Astrocyte (in vitro differentiated cells and primary cell): Measurements from ENCODE around the gene KRT6A. TPM values are rescaled to one million over a fixed set of nuclear protein-coding genes. Genes with fewer than 3 reads are reported as not detected.

Experiments used
- DNase-seq: peaks from one replicate; pipeline ENCODE4 v3.0.0-alpha.2; 2010; ENCODE audit warnings: low read depth
- FAIRE-seq: peaks from 2 replicates; lab custom pipeline; 2011; peaks lifted over from hg19 to GRCh38; lab: Jason Lieb, UNC
- H2AFZ ChIP-seq: 2 replicates; pipeline ENCODE4 v1.6.0; 2012; ENCODE audit warnings: low read depth, low read length, inconsistent platforms
- H3K27ac ChIP-seq: 2 replicates; pipeline ENCODE4 v1.5.1; 2011; ENCODE audit warnings: low read depth, low read length, inconsistent platforms
- H3K27me3 ChIP-seq: 2 replicates; pipeline ENCODE4 v1.6.0; 2011; ENCODE audit warnings: low read length, inconsistent platforms; ENCODE audit not compliant: insufficient read depth
- H3K36me3 ChIP-seq: 2 replicates; pipeline ENCODE4 v1.5.1; 2011; ENCODE audit warnings: low read length, inconsistent platforms; ENCODE audit not compliant: insufficient read depth
- H3K4me1 ChIP-seq: 2 replicates; pipeline ENCODE4 v1.5.1; 2011; ENCODE audit warnings: low read length, inconsistent platforms; ENCODE audit not compliant: insufficient read depth
- H3K4me2 ChIP-seq: 2 replicates; pipeline ENCODE4 v1.6.0; 2012; ENCODE audit warnings: low read length, inconsistent platforms
- H3K4me3 ChIP-seq: 2 replicates; pipeline ENCODE4 v1.5.1; 2011; ENCODE audit warnings: low read depth, mild to moderate bottlenecking, low read length, inconsistent platforms; ENCODE audit not compliant: insufficient read depth
- H3K79me2 ChIP-seq: 2 replicates; pipeline ENCODE4 v1.6.0; 2012; ENCODE audit warnings: mild to moderate bottlenecking, low read length, inconsistent platforms; ENCODE audit not compliant: insufficient read depth
- H3K9ac ChIP-seq: 2 replicates; pipeline ENCODE4 v1.6.0; 2012; ENCODE audit warnings: mild to moderate bottlenecking, low read length, inconsistent platforms
- H3K9me3 ChIP-seq: 2 replicates; pipeline ENCODE4 v1.5.1; 2012; ENCODE audit warnings: low read depth, mild to moderate bottlenecking, low read length, inconsistent platforms; ENCODE audit not compliant: insufficient read depth
- H4K20me1 ChIP-seq: 2 replicates; pipeline ENCODE4 v1.6.0; 2012; ENCODE audit warnings: low read length, inconsistent platforms; ENCODE audit not compliant: insufficient read depth
- H3K27ac Mint-ChIP-seq: one replicate; pipeline ENCODE4 v1.8.0; 2021; ENCODE audit warnings: mild to moderate bottlenecking, mixed read lengths; ENCODE audit not compliant: unreplicated experiment
- H3K27me3 Mint-ChIP-seq: one replicate; pipeline ENCODE4 v1.8.0; 2021; ENCODE audit warnings: low read depth, mixed read lengths; ENCODE audit not compliant: unreplicated experiment
- H3K36me3 Mint-ChIP-seq: one replicate; pipeline ENCODE4 v1.8.0; 2021; ENCODE audit warnings: low read depth, mixed read lengths; ENCODE audit not compliant: unreplicated experiment
- H3K4me1 Mint-ChIP-seq: one replicate; pipeline ENCODE4 v1.8.0; 2021; ENCODE audit warnings: low read depth, mixed read lengths; ENCODE audit not compliant: unreplicated experiment
- H3K4me3 Mint-ChIP-seq: one replicate; pipeline ENCODE4 v1.8.0; 2021; ENCODE audit warnings: mild to moderate bottlenecking, moderate library complexity, mixed read lengths; ENCODE audit not compliant: unreplicated experiment
- H3K9me3 Mint-ChIP-seq: one replicate; pipeline ENCODE4 v1.8.0; 2021; ENCODE audit warnings: mild to moderate bottlenecking, mixed read lengths; ENCODE audit not compliant: unreplicated experiment
- CTCF ChIP-seq: IDR thresholded peaks from 2 replicates; pipeline ENCODE4 v1.5.1; 2011; ENCODE audit warnings: low read depth, mild to moderate bottlenecking, inconsistent platforms, low read length, moderate library complexity; ENCODE audit not compliant: insufficient read depth
- EZH2 ChIP-seq: IDR thresholded peaks from 2 replicates; pipeline ENCODE4 v1.6.1; 2012; ENCODE audit warnings: mild to moderate bottlenecking, low read length, inconsistent platforms; ENCODE audit not compliant: insufficient read depth
- total RNA-seq: library from RNA; stranded (reverse); gene quantifications from 2 replicates; pipeline ENCODE4 v1.2.1, GENCODE V29; 2021

KRT6A gene
- total RNA-seq, 1 donor from 2014 or later = 0.95 TPM

- H3K27ac Mint-ChIP-seq = no peak overlapping the region
- no peak for FAIRE-seq
- Histone ChIP-seq H3K9ac (no peak overlapping the region), H3K4me2 (no peak overlapping the region), H3K4me3 (no peak overlapping the region), H3K4me1 (peaks cover 2% of the 10 kb centered on the region), H3K27ac (no peak overlapping the region), H3K9me3 (no peaks in the 10 kb centered on the region), H3K79me2 (no peaks in the 10 kb centered on the region), H2AFZ (no peak overlapping the region), H3K27me3 (no peaks in the 10 kb centered on the region), H3K36me3 (no peaks in the 10 kb centered on the region), H4K20me1 (no peaks in the 10 kb centered on the region)
- no peak overlapping the region for H3K4me3 Mint-ChIP-seq
- peaks cover 14% of the 10 kb centered on the region for H3K4me1 Mint-ChIP-seq
- no peak for DNase-seq
- H3K36me3 Mint-ChIP-seq = no peaks in the 10 kb centered on the region
- H3K9me3 Mint-ChIP-seq = no peaks in the 10 kb centered on the region
- no peak for TF ChIP-seq EZH2
- TF ChIP-seq CTCF = no peak
- H3K27me3 Mint-ChIP-seq = no peaks in the 10 kb centered on the region
These were observed 15.2 kb upstream of the KRT6A start for GRCh38 chr12:52508211-52508610.

GRCh38 chr12:52506858-52507715 lies 14.0 kb upstream of the KRT6A start:
- FAIRE-seq (peak; percentile 54), DNase-seq (peak; percentile 85)
- TF ChIP-seq EZH2 (no peak), CTCF (peak; percentile 61)
- Mint-ChIP-seq H3K27ac (peak overlapping the region; percentile 56), H3K9me3 (no peaks in the 10 kb centered on the region), H3K4me1 (peaks cover 14% of the 10 kb centered on the region), H3K36me3 (no peaks in the 10 kb centered on the region), H3K27me3 (no peaks in the 10 kb centered on the region), H3K4me3 (peak overlapping the region; percentile 10)
- Histone ChIP-seq H2AFZ (no peak overlapping the region), H3K4me1 (peaks cover 2% of the 10 kb centered on the region), H3K4me2 (no peak overlapping the region), H3K4me3 (no peak overlapping the region), H4K20me1 (no peaks in the 10 kb centered on the region), H3K79me2 (no peaks in the 10 kb centered on the region), H3K27ac (no peak overlapping the region), H3K9me3 (no peaks in the 10 kb centered on the region), H3K36me3 (no peaks in the 10 kb centered on the region), H3K27me3 (no peaks in the 10 kb centered on the region), H3K9ac (peak overlapping the region; percentile 13)

- Histone ChIP-seq H3K9ac (no peak overlapping the region), H3K79me2 (no peaks in the 10 kb centered on the region), H3K4me2 (no peak overlapping the region), H2AFZ (no peak overlapping the region), H3K4me3 (no peak overlapping the region), H3K27me3 (no peaks in the 10 kb centered on the region), H3K9me3 (no peaks in the 10 kb centered on the region), H3K4me1 (peaks cover 6% of the 10 kb centered on the region), H4K20me1 (no peaks in the 10 kb centered on the region), H3K36me3 (no peaks in the 10 kb centered on the region), H3K27ac (no peak overlapping the region)
- Mint-ChIP-seq H3K27me3 (no peaks in the 10 kb centered on the region), H3K27ac (no peak overlapping the region), H3K36me3 (no peaks in the 10 kb centered on the region), H3K4me1 (peaks cover 20% of the 10 kb centered on the region), H3K4me3 (no peak overlapping the region), H3K9me3 (no peaks in the 10 kb centered on the region)
- no peak for DNase-seq
- peak; percentile 85 for FAIRE-seq
- TF ChIP-seq EZH2 (no peak), CTCF (no peak)
These were observed 9.8 kb upstream of the KRT6A start for GRCh38 chr12:52502877-52503276.
